Sigmoid colon (tissue), 4 donors: ENCODE results near the gene C2orf81.

Experiments
- CTCF ChIP-seq, 4 experiments: fragments of 450-650 bp in 3 of 4; fragments of 200-600 bp in 1 of 4; IDR thresholded peaks; one replicate each; pipeline ENCODE4 v1.5.1; 2016 to 2019; ENCODE audit warnings: antibody characterized with exemption in 4 of 4, mild to moderate bottlenecking in 3 of 4, moderate library complexity in 2 of 4
- EP300 ChIP-seq, 4 donors: sonication (generic); formaldehyde crosslinking; IDR thresholded peaks; one replicate each; pipeline ENCODE4 v1.6.1; 2017; ENCODE audit warnings: antibody characterized with exemption in 4 of 4
- POLR2A ChIP-seq, 2 donors: fragments of 450-650 bp; IDR thresholded peaks; one replicate each; pipeline ENCODE4 v1.6.1; 2016; ENCODE audit warnings: antibody characterized with exemption in 2 of 2, mild to moderate bottlenecking in 2 of 2, moderate library complexity in 2 of 2

- TF ChIP-seq EP300 (IDR thresholded peaks at IDR 0.05) (no peak), POLR2A (IDR thresholded peaks at IDR 0.05) (no peak), CTCF (IDR thresholded peaks at IDR 0.05) (no peak)
Measured at GRCh38 chr2:74438248-74438647, 16.8 kb upstream of the C2orf81 start.
